ENCODE results near the gene MAP2K6.

MAP2K6 gene

GRCh38 chr17:69427486-69428197 is 13.1 kb downstream of the MAP2K6 start:
- DNase-seq (ENCODE audit: low read depth): no peak

- no peak for DNase-seq (ENCODE audit: low read depth)
Measured at GRCh38 chr17:69428252-69428980, 13.9 kb downstream of the MAP2K6 start.

DNA sequence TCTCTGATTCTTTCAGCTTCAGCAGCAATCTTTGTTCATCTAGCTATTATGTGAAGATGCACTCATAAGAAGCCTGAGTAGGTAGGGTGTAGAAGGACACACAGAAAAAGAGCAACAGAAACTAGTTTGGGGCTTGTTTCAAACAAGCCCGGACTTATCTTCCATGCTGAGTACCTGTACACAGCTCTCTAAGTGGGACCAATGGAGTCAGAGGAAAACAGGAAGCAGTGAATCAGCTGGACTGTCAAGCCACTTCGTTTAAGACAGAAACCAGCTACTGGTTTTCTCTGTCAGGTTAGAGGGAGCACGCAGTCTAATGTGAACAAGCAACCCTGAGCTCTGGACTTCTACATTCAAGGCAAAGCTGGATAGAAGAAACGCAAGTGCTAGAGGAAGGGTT is 16.0 kb downstream of the MAP2K6 start:
- no peak for DNase-seq (ENCODE audit: low read depth)

DNA sequence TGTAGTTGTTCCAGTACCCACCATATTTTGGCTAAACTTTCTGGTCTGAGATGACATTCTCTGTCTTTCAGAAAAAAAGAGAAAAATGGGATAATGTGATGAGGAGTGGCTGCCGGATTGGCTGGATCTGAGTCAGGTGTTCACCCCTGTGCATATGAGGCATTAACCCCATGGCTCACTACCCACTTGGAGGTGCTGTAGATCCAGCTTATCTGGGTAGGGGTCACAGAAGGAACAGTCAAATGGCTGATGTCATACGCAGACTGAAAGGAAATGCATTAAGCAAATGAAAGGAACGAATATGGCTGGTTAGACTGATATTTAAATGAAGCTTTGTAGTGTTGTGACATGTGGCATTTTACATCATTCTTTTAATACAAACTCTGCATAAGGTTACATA is 17.3 kb downstream of the MAP2K6 start:
- no peak for DNase-seq (ENCODE audit: low read depth)

DNA sequence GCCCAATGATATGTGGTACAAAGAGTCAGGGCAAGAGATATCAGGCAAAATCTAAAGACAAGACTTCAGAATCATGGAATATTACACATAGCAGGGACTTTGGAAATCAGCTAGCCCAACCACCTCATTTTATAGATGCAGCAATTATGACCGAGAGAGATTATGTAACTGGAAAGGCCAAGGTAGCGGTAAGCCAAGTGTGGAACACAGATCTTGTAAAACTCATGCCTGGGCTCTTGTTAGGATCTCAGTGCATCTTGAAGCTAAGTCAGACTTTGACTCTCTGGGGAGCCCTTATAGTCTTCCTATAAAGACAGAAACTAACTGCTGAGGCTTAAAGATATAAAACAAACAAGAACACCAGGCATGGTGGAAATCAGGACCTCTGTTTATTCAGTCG is 18.6 kb downstream of the MAP2K6 start:
- no peak for DNase-seq (ENCODE audit: low read depth)

DNA sequence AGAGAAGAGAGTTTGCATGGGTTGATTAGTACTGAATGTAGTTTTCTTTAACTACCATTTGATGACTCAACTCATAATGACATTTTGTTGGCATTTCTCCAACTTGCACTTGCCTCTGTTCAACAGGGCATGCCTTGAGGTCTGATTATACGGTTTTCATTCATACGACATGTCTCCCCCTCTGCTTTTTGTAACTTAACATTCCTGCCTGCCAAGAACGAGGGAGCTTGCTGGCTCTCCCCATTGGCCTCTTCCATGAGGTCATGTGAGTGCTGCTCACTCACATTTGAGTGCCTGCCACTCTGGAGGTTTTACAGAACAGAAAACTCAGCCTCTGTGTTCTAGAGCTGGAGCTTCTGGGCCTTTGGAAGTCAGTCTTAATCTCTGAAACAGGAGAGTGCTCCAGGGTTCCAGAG is 19.7 kb downstream of the MAP2K6 start:
- DNase-seq (ENCODE audit: low read depth): no peak

DNA sequence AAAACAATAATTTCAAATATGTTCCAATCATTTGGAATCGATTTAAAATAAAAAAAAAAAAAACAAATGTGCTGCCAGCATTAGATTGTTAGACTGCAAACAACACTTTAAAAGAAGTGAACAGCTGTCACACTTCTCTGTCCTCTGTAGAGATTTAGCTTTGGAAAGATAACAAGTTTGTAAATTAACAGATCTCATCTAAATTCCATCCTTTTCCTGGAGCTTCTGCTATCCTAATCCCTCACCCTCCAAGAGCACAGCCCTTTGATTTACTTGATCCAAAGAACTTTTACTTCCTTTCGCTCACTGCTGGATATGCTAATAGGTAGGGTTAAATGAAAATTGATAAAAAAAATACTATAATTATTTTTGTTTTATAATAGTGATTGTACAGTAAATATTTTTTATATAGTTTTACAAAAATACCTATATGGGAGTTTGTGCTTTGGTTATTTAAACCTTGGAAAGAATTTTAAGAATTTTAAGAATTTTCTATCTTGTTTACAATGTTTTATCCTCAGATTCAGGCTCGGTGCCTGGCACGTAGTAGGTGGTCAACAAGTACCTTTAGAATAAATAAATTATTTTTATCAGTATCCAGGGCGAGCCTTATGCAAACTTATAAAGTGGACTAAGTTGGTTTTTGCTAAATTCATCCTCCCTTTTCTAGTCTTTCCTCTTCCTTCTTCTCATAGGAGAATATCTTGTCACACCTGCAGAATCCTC is 21.6 kb downstream of the MAP2K6 start:
- no peak for DNase-seq (ENCODE audit: low read depth)

DNA sequence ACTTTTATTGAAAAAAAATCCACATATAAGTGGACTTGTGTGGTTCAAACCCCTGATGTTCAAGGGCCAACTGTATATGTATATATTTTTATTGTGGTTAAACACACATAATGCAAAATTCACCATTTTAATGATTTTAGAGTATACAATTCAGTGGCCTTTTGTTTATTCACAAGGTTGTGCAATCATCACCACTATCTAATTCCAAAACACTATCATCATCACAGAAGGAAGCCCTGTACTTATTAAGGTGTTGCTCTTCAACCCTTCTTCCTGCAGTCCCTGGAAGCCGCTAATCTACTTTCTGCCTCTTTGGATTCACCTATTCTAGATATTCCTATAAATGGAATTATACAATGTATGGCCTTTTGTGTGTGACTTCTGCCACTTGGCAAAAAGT is 23.0 kb downstream of the MAP2K6 start:
- no peak for DNase-seq (ENCODE audit: low read depth)

DNA sequence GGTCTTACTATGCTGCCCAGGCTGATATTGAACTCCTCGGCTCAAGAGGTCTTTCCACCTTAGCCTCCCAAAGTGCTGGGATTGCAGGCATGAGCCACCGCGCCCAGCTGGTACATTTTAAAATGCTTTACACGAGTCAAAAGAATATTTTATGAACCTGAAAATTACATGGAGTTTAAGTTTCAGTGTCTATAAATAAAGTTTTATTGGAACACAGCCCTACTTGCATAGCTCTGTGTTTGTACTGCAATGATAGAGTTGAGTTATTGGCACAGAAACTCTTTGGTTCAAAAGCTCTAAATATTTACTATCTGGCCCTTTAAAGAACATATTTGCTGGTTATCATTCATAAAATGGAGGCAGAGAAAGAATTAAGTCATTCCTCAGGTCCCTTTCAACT is 24.3 kb downstream of the MAP2K6 start:
- no peak for DNase-seq (ENCODE audit: low read depth)

GRCh38 chr17:69441179-69441578 is 26.7 kb downstream of the MAP2K6 start:
- DNase-seq (ENCODE audit: low read depth): no peak

- DNase-seq (ENCODE audit: low read depth): no peak
Measured at GRCh38 chr17:69443138-69443537, 28.6 kb downstream of the MAP2K6 start.

- DNase-seq (ENCODE audit: low read depth): no peak
Measured at GRCh38 chr17:69444023-69444422, 29.5 kb downstream of the MAP2K6 start.

- DNase-seq (ENCODE audit: low read depth): no peak
Measured at GRCh38 chr17:69445132-69445531, 30.6 kb downstream of the MAP2K6 start.

DNA sequence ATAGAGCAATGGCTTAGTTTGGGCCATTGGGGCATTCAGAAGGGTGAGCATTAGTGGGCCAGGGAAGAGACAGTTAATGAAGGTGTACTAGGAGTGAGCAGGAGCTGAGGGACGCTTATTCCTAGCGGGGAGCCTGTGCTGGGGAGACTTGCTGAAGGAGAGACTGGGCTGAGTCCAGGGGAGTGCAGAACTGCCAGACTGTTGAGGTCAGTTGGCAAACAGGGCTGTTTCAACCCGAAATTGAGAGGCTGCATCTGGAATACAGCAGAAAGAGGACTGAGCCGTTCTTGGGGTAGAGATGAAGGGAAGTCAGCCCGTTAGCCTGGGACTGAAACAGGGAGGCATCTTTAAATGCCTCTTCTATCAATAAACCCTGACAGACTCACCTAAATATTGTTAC is 33.2 kb downstream of the MAP2K6 start:
- no peak for DNase-seq (ENCODE audit: low read depth)

DNA sequence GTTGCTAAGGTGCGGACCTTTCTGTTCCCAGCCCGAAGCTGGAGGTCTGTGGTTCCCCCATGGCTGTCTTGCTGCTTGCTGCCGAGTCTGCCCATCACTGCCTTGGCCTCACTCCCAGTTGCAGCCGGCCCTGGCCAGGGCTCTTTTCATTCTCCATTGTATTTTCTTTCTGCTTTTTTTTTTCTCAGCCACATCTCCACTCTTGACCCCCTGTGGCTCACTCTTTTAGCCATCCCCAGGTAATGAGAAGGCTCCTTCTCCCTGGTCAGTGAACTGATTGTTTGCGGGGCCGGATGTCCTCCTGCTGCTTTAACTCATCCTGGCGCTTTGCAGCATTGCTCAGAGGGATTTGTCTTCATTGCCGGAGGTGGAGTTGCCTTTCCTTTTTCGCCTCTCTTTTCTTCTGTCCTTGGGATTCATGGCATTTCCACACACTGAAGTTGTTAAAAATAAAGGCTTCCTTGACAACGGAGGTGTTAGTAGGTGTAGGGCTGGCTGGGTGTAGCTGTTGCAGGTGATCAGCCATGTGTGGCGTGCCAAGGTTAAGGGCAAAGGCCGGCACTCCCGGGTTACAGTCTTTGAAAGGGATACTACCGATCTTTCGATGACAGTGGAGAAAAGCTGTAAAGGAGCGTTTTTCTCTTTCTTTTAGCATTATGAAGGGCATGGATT is 34.1 kb downstream of the MAP2K6 start:
- DNase-seq (ENCODE audit: low read depth): no peak

DNA sequence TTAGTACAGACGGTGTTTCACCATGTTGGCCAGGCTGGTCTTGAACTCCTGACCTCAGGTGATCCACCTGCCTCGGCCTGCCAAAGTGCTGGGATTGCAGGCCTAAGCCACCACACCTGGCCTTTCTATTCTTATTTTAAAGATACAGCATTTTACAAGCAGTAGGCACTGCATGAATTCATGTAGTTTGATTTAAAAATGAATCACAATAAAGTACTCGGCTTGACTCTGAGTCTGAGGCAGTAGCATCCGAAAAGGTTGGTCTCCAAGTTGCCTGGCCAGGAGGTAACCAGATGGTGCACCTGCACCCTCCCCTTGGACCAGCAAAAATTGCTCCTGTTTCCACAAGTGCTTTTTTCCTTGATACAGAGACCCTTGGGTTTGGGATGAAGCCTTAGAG is 35.6 kb downstream of the MAP2K6 start:
- DNase-seq (ENCODE audit: low read depth): no peak

DNA sequence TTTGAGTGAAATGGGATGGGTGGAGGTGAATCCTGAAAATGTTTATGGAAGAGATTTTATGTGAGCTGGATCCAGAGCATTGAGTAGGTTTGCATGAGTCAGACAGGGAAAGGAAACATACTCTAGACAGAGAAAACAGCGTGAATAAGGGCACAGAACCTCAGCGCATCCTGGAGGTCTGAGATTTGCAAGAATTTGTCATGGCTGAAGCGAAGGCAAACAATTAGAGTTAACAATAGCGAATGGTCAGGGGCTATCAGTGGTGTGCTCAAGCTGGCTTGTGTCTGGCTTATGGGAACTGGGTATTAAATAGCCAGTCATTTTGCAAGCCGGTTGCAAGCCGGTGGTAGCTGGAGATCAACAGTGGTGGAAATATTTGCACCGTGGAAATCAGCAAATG is 36.4 kb downstream of the MAP2K6 start:
- DNase-seq (ENCODE audit: low read depth): no peak

DNA sequence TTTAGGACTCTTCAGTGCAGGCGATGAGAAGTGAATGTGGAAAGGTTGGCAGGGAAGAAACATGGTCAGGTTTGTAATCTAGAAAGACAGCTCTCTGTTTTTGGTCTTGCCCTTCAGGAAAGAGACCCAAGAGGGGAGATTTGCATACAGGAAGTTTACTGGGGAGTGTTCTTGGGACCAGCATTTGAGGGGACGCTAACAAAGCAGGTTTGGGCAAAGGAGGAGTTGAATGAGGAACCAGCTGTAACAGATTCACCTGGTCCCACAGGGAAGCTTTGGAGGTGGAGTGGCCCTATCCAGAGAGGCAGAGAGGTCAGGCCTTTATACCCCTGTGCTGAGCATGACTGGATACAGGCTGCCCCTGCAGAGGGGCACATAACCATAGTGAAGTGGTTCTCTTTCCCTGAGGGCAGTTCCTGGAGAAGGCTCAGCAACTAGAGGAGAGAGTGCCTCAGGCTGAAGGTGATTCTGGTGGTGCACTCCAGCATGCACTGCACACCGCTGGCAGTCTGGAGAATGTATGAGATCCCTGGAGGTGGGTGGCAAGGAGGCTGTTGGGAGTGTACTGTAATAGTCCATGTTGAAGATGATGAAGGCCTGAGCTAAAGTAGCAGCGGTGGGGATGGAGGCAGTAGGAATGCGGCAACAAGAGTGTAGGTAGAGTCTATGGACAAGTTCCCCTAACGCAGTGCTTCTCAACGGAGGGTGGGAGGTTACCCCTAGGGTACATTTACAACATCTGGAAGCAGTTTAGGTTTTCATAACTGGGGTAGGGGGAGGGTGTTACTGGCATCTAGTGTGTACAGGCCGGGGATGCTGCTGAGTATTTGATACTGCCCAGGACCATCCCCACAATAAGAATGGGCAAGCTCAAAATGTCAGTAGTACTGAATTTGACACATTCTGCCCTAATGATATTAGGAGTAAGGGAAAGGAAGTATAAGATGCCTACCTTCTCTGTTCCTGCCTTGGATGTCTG is 37.2 kb downstream of the MAP2K6 start:
- DNase-seq (ENCODE audit: low read depth): no peak

- no peak for DNase-seq (ENCODE audit: low read depth)
Measured at GRCh38 chr17:69452664-69453260, 38.3 kb downstream of the MAP2K6 start.

DNA sequence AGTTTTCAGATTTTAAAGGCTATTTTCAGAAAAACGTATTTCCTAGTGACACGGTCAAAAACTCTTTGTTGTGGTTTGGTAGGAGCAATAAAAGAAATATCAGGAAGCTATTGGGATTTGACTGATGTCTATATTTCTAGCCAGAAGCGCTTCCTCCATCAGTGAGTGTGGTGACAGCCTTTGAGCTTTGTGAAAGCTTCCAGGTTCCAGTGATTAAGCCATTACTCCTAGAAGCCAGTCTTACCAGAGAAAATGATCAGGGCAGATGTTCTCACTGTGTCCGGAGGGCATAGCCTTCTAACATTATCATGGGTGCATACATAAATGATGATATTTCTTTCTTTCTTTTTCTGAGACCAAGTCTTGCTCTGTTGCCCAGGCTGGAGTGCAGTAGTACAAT is 39.6 kb downstream of the MAP2K6 start:
- DNase-seq (ENCODE audit: low read depth): no peak

- DNase-seq (ENCODE audit: low read depth): no peak
Measured at GRCh38 chr17:69455040-69455439, 40.5 kb downstream of the MAP2K6 start.
